Left ventricle myocardium inferior (tissue), 1 donor: ENCODE data around the gene VIT. TPM values are rescaled to one million over a fixed set of nuclear protein-coding genes. Genes with fewer than 3 reads are reported as not detected.

ENCODE experiments used
- DNase-seq: peaks from one replicate; pipeline ENCODE4 v3.0.0-alpha.2; 2020
- H3K27ac ChIP-seq: fragments of 200-600 bp; replicated peaks from 2 replicates; pipeline ENCODE4 v1.8.0; 2021
- H3K27me3 ChIP-seq: fragments of 200-600 bp; 2 replicates; pipeline ENCODE4 v1.8.0; 2021; ENCODE audit warnings: low read depth
- H3K36me3 ChIP-seq: fragments of 200-600 bp; 2 replicates; pipeline ENCODE4 v1.8.0; 2021
- H3K4me1 ChIP-seq: fragments of 200-600 bp; 2 replicates; pipeline ENCODE4 v1.8.0; 2021
- H3K4me3 ChIP-seq: fragments of 200-600 bp; 2 replicates; pipeline ENCODE4 v1.8.0; 2021; ENCODE audit warnings: mild to moderate bottlenecking, moderate library complexity
- H3K9me3 ChIP-seq: fragments of 200-600 bp; replicated peaks from 2 replicates; pipeline ENCODE4 v1.8.0; 2021
- CTCF ChIP-seq: fragments of 200-600 bp; IDR thresholded peaks from 2 replicates; pipeline ENCODE4 v1.8.0; 2021; ENCODE audit warnings: antibody characterized with exemption, mild to moderate bottlenecking, borderline replicate concordance
- intact Hi-C: fragments of 100-400 bp; cut with micrococcal nuclease; formaldehyde crosslinking; loops from one replicate; pipeline ENCODE4 v1.11.0; 2022
- total RNA-seq: library from RNA; stranded (reverse); fragmentation: NEBNext Ultra II Directional; extraction: Animal tissue kit (Norgen Biotek cat#: 25700); gene quantifications from one replicate; pipeline ENCODE4 v1.2.1, GENCODE V29; 2021
- donor health status: DM: no; HTN: yes; CAD: no; lungs with severe emphysema.

The VIT gene
- total RNA-seq, 1 donor from 2014 or later = 8.5 TPM

DNA sequence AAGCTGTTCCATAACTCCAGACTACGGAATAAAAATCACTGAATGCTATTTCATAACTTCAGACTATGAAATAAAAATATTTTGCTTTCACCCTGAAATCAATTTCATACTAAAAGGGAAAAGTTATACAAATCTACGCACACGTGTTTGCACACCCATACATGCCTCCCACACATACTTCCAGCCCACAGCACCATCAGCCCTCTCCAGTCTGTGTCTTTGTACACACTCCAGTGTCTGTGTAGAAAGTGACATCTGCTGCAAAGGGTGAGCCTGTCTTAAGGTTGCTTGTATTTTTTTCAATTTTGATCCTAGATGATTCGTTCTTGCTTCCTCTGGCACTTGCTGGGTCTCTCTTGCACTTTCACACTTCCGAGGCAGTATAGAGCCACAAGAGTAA lies 53.6 kb downstream of the VIT start:
- TF ChIP-seq CTCF = no peak
- Histone ChIP-seq H3K27ac (no peak overlapping the region), H3K36me3 (no peaks in the 10 kb centered on the region), H3K9me3 (no peaks in the 10 kb centered on the region), H3K4me3 (no peak overlapping the region), H3K4me1 (no peaks in the 10 kb centered on the region), H3K27me3 (peaks cover 60% of the 10 kb centered on the region)
- DNase-seq = no peak
- intact Hi-C loops = no loop called here

- no peak for DNase-seq
- H3K4me1 ChIP-seq = no peaks in the 10 kb centered on the region
- no peaks in the 10 kb centered on the region for H3K9me3 ChIP-seq
- TF ChIP-seq CTCF = no peak
- H3K27ac ChIP-seq = no peak overlapping the region
- no peak overlapping the region for H3K4me3 ChIP-seq
- intact Hi-C loops = no loop called here
- H3K36me3 ChIP-seq = no peaks in the 10 kb centered on the region
- peaks cover 51% of the 10 kb centered on the region for H3K27me3 ChIP-seq
These were observed 57.3 kb downstream of the VIT start for GRCh38 chr2:36753706-36754221.

DNA sequence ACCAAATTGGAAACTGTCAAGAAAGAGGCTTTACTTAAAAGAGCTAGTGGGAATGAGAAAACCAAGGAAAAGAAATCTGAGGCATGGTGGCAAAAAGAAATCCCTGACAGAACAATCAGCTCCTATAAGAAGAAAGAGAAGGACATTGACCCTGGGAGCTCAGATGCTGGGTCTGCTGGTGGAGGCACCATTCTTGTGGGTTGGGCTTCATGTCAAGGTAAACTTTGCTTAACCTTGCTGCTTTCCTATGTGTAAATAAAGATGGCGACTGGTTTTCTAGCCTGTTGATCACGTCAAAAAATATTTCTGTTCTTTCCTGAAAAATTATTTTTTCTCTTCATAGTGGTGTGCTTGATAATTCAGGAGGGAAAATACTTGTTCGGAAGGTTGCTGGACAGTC lies 58.1 kb downstream of the VIT start:
- Histone ChIP-seq H3K27ac (no peak overlapping the region), H3K4me3 (no peak overlapping the region), H3K9me3 (no peaks in the 10 kb centered on the region), H3K4me1 (no peaks in the 10 kb centered on the region), H3K36me3 (no peaks in the 10 kb centered on the region), H3K27me3 (peaks cover 43% of the 10 kb centered on the region)
- intact Hi-C loops = no loop called here
- no peak for TF ChIP-seq CTCF
- no peak for DNase-seq

DNA sequence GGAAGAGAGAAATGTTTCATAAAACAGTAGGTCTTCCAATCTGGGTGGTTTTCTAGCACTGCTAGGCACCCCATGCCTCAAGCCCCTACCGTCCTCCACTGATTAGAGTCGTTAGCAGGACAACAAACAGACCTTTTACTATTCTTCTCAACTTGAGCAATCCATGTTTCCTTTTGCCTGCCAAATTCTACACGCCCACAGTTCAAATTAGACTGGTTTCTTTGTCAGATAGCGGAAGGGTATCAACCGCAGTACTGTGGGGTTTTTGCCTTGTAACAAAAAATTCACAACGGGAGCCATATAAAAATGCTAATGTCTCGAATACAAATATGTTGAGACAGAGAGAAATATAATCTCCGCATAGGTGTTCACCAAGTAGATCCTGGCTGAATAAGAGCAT lies 59.9 kb downstream of the VIT start:
- DNase-seq = no peak
- Histone ChIP-seq H3K4me3 (no peak overlapping the region), H3K27me3 (peaks cover 28% of the 10 kb centered on the region), H3K4me1 (no peaks in the 10 kb centered on the region), H3K27ac (no peak overlapping the region), H3K36me3 (no peaks in the 10 kb centered on the region), H3K9me3 (no peaks in the 10 kb centered on the region)
- TF ChIP-seq CTCF = no peak
- intact Hi-C loops = no loop called here

DNA sequence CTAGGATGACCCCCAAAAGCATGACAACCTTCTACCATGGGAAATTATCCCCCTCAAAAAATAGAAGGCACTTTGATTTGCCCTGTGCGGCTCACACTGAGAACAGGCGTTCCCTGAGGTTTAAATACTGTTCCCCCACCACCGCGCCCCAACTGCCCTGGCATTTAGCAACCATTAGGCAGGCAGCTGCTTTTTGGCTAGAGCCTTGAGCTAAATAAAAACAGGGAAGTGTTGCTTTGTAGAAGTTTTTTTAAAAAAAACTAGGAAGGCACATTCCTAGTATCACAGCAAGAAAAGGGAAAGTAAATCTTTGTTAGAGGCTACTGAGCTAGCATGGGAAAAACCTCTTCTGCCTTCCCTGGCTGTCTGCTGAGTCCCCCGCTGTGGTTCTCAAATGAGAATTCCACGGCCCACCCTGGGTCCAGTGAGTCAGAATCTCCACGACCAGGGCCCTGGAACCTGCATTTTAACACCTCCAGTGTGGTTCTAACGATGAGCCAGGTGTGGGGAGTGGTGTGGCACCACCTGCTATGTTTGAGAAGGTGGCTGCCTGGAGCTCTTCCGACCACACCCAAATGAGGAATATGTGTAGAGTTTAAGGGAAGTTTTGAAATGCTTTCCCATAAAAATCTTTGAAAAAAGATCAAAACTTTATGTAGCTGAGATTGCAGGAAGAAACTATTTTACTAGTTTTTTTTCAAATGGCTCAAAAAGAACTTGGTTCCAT lies 66.4 kb downstream of the VIT start:
- DNase-seq = no peak
- Histone ChIP-seq H3K4me1 (no peaks in the 10 kb centered on the region), H3K4me3 (no peak overlapping the region), H3K9me3 (no peaks in the 10 kb centered on the region), H3K27me3 (peaks cover 23% of the 10 kb centered on the region), H3K36me3 (no peaks in the 10 kb centered on the region), H3K27ac (no peak overlapping the region)
- intact Hi-C loops = no loop called here
- no peak for TF ChIP-seq CTCF
